ENCODE measurements around the gene HOOK1.

DNA sequence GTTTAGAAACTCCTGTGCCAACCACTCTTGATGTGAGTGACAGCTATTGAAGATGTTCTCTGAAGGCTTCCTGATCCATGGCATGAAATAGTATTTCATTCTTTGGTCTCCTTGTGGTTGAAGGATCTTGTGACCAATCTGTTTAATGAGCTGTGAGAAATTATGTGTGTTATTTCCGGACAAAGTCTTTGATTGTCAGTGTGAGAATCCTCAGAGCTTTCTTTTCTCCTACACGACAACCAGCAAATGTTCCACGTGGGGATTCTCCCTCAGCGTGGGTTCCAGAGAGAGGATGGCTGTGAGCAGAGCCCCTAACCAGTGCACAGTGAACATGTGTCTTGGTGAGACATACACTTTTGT is 45.0 kb upstream of the HOOK1 start:
- TF ChIP-seq, protein P1, sequence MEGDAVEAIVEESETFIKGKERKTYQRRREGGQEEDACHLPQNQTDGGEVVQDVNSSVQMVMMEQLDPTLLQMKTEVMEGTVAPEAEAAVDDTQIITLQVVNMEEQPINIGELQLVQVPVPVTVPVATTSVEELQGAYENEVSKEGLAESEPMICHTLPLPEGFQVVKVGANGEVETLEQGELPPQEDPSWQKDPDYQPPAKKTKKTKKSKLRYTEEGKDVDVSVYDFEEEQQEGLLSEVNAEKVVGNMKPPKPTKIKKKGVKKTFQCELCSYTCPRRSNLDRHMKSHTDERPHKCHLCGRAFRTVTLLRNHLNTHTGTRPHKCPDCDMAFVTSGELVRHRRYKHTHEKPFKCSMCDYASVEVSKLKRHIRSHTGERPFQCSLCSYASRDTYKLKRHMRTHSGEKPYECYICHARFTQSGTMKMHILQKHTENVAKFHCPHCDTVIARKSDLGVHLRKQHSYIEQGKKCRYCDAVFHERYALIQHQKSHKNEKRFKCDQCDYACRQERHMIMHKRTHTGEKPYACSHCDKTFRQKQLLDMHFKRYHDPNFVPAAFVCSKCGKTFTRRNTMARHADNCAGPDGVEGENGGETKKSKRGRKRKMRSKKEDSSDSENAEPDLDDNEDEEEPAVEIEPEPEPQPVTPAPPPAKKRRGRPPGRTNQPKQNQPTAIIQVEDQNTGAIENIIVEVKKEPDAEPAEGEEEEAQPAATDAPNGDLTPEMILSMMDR (optimal IDR thresholded peaks at IDR 0.05 in 1 of 3, IDR thresholded peaks at IDR 0.05 in 1 of 3, conservative IDR thresholded peaks at IDR 0.05 in 1 of 3; ENCODE audit: extremely low read depth in 1 of 3, insufficient read depth in 2 of 3, low read length in 3 of 3) = no peak
- TF ChIP-seq EZH2 (IDR thresholded peaks at IDR 0.05; ENCODE audit: low read length) = no peak

Measured in keratinocyte (primary cell).